Measurements from ENCODE around the gene HRCT1. TPM values are rescaled to one million over a fixed set of nuclear protein-coding genes. Genes with fewer than 3 reads are reported as not detected.

Gene HRCT1
- total and polyA plus RNA-seq, 9 donors: 0.48 to 8.1 (median 2.2) TPM; not detected in 1

DNA sequence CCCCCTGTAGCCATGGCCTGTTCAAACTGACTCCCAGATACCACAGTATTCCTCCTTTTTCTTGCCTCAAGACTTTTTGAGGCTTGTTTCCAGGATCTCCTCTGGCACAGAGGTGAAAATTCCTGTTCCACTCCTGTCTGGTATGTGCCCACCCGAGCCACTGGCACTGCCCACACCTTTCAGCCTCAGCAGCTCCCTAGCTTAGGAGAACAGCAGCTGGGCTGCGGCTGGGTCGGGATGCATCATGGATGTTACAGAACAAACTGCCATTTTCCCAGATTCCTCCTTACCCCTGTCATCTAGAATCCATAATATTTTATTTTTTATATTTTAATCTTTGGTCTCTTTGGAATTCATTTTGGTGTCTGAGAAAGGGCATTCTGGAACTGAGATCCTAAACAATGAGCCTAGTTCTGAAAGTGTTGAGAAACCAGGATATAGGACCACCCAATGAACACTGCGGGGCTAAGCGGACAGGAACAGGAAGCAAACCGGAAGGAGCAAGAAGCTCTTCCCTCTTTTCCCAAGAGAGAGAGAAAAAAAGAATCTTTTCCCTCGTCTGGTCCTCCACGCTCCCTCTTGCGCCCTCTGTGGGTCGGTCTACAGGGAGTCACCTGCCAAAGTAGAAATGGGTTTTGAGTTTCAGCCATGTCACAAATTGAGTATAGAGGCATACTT, 39.5 kb downstream of the HRCT1 start:
- peak; percentile 85 to 89 (median 88) for DNase-seq

DNA sequence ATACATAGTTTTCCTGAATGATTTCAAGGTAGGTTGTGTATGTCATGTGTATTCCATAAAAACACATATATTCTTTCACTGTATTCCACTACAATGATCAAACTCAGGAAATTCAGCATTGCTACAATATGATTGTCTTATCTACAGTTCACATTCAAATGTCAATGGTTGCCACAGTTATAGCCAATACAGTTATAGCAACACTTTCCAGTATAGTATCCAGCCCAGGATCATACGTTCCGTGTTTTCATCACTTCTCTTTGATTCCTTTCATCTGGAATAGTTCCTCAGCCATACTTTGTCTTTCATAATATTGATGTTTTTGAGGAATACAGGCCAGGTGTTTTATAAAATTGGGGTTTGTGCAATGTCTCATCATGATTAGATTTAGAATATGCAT, 42.4 kb downstream of the HRCT1 start:
- 63 to 72% (median 72%) methylated on average over 2 of the region's 2 CpGs for WGBS, 3 donors
- no peak overlapping the region for H3K4me3 ChIP-seq
- H3K9me3 ChIP-seq: no peaks in the 10 kb centered on the region
- no peak overlapping the region for H3K27ac ChIP-seq
- TF ChIP-seq EP300 (IDR thresholded peaks at IDR 0.05) (no peak), POLR2A (IDR thresholded peaks at IDR 0.05) (no peak)
- TF ChIP-seq, protein P1, sequence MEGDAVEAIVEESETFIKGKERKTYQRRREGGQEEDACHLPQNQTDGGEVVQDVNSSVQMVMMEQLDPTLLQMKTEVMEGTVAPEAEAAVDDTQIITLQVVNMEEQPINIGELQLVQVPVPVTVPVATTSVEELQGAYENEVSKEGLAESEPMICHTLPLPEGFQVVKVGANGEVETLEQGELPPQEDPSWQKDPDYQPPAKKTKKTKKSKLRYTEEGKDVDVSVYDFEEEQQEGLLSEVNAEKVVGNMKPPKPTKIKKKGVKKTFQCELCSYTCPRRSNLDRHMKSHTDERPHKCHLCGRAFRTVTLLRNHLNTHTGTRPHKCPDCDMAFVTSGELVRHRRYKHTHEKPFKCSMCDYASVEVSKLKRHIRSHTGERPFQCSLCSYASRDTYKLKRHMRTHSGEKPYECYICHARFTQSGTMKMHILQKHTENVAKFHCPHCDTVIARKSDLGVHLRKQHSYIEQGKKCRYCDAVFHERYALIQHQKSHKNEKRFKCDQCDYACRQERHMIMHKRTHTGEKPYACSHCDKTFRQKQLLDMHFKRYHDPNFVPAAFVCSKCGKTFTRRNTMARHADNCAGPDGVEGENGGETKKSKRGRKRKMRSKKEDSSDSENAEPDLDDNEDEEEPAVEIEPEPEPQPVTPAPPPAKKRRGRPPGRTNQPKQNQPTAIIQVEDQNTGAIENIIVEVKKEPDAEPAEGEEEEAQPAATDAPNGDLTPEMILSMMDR (IDR thresholded peaks at IDR 0.05): no peak
- DNase-seq: no peak
- intact Hi-C loops (cut with DNase I): loop anchor here (5.0 to 10.0 kb wide), 4 partner anchors 41 to 156 kb away; partner anchors contain the start of genes NPR2 (in 2 of the 4), HRCT1 (in 1 of the 4) and SPAAR (in 1 of the 4)
- H3K27me3 ChIP-seq: no peaks in the 10 kb centered on the region
- H3K36me3 ChIP-seq: no peaks in the 10 kb centered on the region
- peaks cover 3% of the 10 kb centered on the region for H3K4me1 ChIP-seq (ENCODE audit: insufficient read depth)

More for the DNA sequence above, 39.5 kb downstream of the HRCT1 start:
- no peak overlapping the region for H3K4me3 ChIP-seq
- no peaks in the 10 kb centered on the region for H3K36me3 ChIP-seq
- H3K27me3 ChIP-seq: no peaks in the 10 kb centered on the region
- WGBS, 3 donors: 13 to 22% (median 13%) methylated on average over 10 of the region's 10 CpGs
- TF ChIP-seq, protein P1 (IDR thresholded peaks at IDR 0.05): peak; percentile 61 to 75 (median 72)
- TF ChIP-seq POLR2A (IDR thresholded peaks at IDR 0.05) (no peak), EP300 (IDR thresholded peaks at IDR 0.05) (no peak)
- no peaks in the 10 kb centered on the region for H3K9me3 ChIP-seq
- intact Hi-C loops (cut with DNase I): loop anchor here (5.0 to 10.0 kb wide), 4 partner anchors 38 to 153 kb away; partner anchors contain the start of genes NPR2 (in 2 of the 4), HRCT1 (in 1 of the 4) and SPAAR (in 1 of the 4)
- H3K4me1 ChIP-seq (ENCODE audit: insufficient read depth): peaks cover 3% of the 10 kb centered on the region
- no peak overlapping the region for H3K27ac ChIP-seq

DNA sequence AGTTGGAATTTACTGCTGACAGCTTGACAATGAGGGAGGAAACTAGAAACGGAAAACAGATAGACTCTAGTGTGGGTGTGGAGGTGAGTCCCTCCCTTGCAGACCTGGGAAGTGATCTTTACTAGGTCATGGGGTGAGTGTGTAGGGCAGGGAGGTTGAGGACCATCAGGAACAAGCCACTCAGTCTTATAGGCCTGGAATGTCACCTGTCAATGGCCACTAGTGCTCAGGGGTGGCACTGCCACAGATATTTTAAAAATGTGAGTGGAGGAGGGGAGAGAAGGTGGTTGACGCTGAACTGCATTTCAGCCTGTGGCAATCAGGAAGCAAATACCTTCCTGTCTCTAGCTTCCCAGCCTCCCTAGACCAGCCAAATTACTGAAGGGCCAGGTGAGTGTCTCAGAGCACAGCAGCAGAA, 42.9 kb downstream of the HRCT1 start:
- 58 to 73% (median 59%) methylated on average over 2 of the region's 2 CpGs for WGBS, 3 donors
- DNase-seq: no peak
- H3K9me3 ChIP-seq: no peaks in the 10 kb centered on the region
- no peak overlapping the region for H3K4me3 ChIP-seq
- H3K27me3 ChIP-seq: no peaks in the 10 kb centered on the region
- intact Hi-C loops (cut with DNase I): loop anchor here (5.0 to 10.0 kb wide), 4 partner anchors 42 to 157 kb away; partner anchors contain the start of genes NPR2 (in 2 of the 4), HRCT1 (in 1 of the 4) and SPAAR (in 1 of the 4)
- peaks cover 3% of the 10 kb centered on the region for H3K4me1 ChIP-seq (ENCODE audit: insufficient read depth)
- TF ChIP-seq POLR2A (IDR thresholded peaks at IDR 0.05) (no peak), EP300 (IDR thresholded peaks at IDR 0.05) (no peak)
- TF ChIP-seq, protein P1 (IDR thresholded peaks at IDR 0.05): no peak
- no peaks in the 10 kb centered on the region for H3K36me3 ChIP-seq
- no peak overlapping the region for H3K27ac ChIP-seq

DNA sequence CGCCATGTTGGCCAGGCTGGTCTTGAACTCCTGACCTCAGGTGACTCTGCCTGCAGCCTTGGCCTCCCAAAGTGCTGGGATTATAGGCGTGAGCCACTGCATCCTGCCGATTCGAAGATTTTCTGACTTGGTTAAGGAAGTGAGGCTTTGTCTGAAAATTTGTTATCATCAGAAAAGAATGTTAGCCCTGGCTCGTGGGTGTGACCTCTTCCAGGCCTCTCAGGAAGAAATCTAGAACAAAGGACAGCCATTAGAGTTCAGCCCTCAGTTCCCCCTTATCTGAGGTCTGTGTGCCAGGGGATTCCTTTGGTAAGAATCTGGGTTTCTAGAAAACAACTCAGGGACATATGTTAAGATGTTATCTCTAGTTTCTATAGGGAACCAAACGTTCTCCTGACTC, 45.7 kb downstream of the HRCT1 start:
- no peaks in the 10 kb centered on the region for H3K36me3 ChIP-seq
- intact Hi-C loops (cut with DNase I): loop anchor here in 2 of 4 donors (5.0 to 10.0 kb wide), 2 partner anchors 56 to 223 kb away; no protein-coding TSS in a partner anchor
- no peaks in the 10 kb centered on the region for H3K4me1 ChIP-seq (ENCODE audit: insufficient read depth)
- no peak overlapping the region for H3K4me3 ChIP-seq
- 53 to 58% (median 55%) methylated on average over 6 of the region's 6 CpGs for WGBS, 3 donors
- no peak for DNase-seq
- H3K27ac ChIP-seq: no peak overlapping the region
- H3K27me3 ChIP-seq: no peaks in the 10 kb centered on the region
- TF ChIP-seq EP300 (IDR thresholded peaks at IDR 0.05): no peak
- no peak for TF ChIP-seq POLR2A (IDR thresholded peaks at IDR 0.05)
- TF ChIP-seq, protein P1 (IDR thresholded peaks at IDR 0.05): no peak
- H3K9me3 ChIP-seq: no peaks in the 10 kb centered on the region

Measured in ovary (tissue), 9 donors.